HG03354 (cell line): Measurements from ENCODE around the gene CCDC9B.

Source experiments
- ATAC-seq: cut with Tn5 transposase; IDR thresholded peaks from one replicate; pipeline ENCODE4 v1.9.1; 2021; ENCODE audit warnings: mild to moderate bottlenecking; ENCODE audit not compliant: unreplicated experiment, poor library complexity, severe bottlenecking

The CCDC9B gene

GRCh38 chr15:40317580-40317979 lies 23.2 kb downstream of the CCDC9B start:
- no peak for ATAC-seq

GRCh38 chr15:40316931-40317330 lies 23.8 kb downstream of the CCDC9B start:
- ATAC-seq: no peak

GRCh38 chr15:40314723-40315276 lies 25.9 kb downstream of the CCDC9B start:
- no peak for ATAC-seq

GRCh38 chr15:40313531-40314398 lies 27.0 kb downstream of the CCDC9B start:
- ATAC-seq: no peak

- no peak for ATAC-seq
Observed at GRCh38 chr15:40312370-40313158, 28.2 kb downstream of the CCDC9B start.

GRCh38 chr15:40310993-40311392 lies 29.7 kb downstream of the CCDC9B start:
- ATAC-seq: no peak

- no peak for ATAC-seq
Observed at GRCh38 chr15:40310001-40310959, 30.5 kb downstream of the CCDC9B start.

- no peak for ATAC-seq
Observed at GRCh38 chr15:40309344-40309862, 31.3 kb downstream of the CCDC9B start.

- peak; percentile 62 for ATAC-seq
Observed at GRCh38 chr15:40307421-40308211, 33.1 kb downstream of the CCDC9B start, which contains the start of gene PLCB2. PLCB2 (minus strand) TSS chr15:40307935; CDS start chr15:40307672, 263 bp downstream.

- ATAC-seq: no peak
Observed at GRCh38 chr15:40306908-40307307, 33.8 kb downstream of the CCDC9B start.

GRCh38 chr15:40306371-40306770 lies 34.4 kb downstream of the CCDC9B start:
- ATAC-seq: no peak

- ATAC-seq: no peak
Observed at GRCh38 chr15:40305281-40305680, 35.5 kb downstream of the CCDC9B start.

- no peak for ATAC-seq
Observed at GRCh38 chr15:40303576-40303975, 37.2 kb downstream of the CCDC9B start.

- ATAC-seq: no peak
Observed at GRCh38 chr15:40302981-40303380, 37.8 kb downstream of the CCDC9B start.

- no peak for ATAC-seq
Observed at GRCh38 chr15:40302288-40302886, 38.4 kb downstream of the CCDC9B start.

- no peak for ATAC-seq
Observed at GRCh38 chr15:40301467-40302179, 39.1 kb downstream of the CCDC9B start.

- no peak for ATAC-seq
Observed at GRCh38 chr15:40300771-40301170, 40.0 kb downstream of the CCDC9B start.
